Progenitor cell of endocrine pancreas (in vitro differentiated cells): ENCODE data around the gene KCNMB3. TPM values are rescaled to one million over a fixed set of nuclear protein-coding genes. Genes with fewer than 3 reads are reported as not detected.

Experiments used
- DNase-seq: peaks from one replicate; pipeline ENCODE4 v3.0.0; 2021; ENCODE audit warnings: low spot score; ENCODE audit not compliant: unreplicated experiment
- H3K27ac Mint-ChIP-seq: 2 replicates; pipeline ENCODE4 v1.8.0; 2021; ENCODE audit warnings: mild to moderate bottlenecking, moderate library complexity, mixed read lengths
- H3K27me3 Mint-ChIP-seq: 2 replicates; pipeline ENCODE4 v1.8.0; 2021; ENCODE audit warnings: mixed read lengths
- H3K36me3 Mint-ChIP-seq: 2 replicates; pipeline ENCODE4 v1.8.0; 2022; ENCODE audit warnings: mixed read lengths; ENCODE audit not compliant: insufficient read depth
- H3K4me1 Mint-ChIP-seq: 2 replicates; pipeline ENCODE4 v1.8.0; 2021; ENCODE audit warnings: low read depth, mixed read lengths
- H3K4me3 Mint-ChIP-seq: 2 replicates; pipeline ENCODE4 v1.8.0; 2021; ENCODE audit warnings: low read depth, mild to moderate bottlenecking, moderate library complexity, mixed read lengths
- H3K9me3 Mint-ChIP-seq: 2 replicates; pipeline ENCODE4 v1.8.0; 2021; ENCODE audit warnings: low read depth, mixed read lengths
- CTCF ChIP-seq: fragments of 200-600 bp; sonication (generic); IDR thresholded peaks from one replicate; pipeline ENCODE4 v1.5.0; 2021; ENCODE audit warnings: antibody characterized with exemption, mild to moderate bottlenecking; ENCODE audit not compliant: unreplicated experiment
- long read RNA-seq: library from polyadenylated mRNA; unstranded; transcript quantifications from one replicate; pipeline ENCODE4 v2.0.0, GENCODE V29; 2020
- total RNA-seq: library from RNA; stranded (reverse); gene quantifications from 2 replicates; pipeline ENCODE4 v1.2.1, GENCODE V29; 2021

The KCNMB3 gene
- total RNA-seq = 3.4 and 4.4 TPM in 2 replicates
- long read RNA-seq, full-length matches to known transcripts = 4 of 6 reads
- long read RNA-seq, partial matches to known transcripts = 2 of 6 reads
- long read RNA-seq, other reads (novel, unspliced or antisense) = 0 of 6 reads

DNA sequence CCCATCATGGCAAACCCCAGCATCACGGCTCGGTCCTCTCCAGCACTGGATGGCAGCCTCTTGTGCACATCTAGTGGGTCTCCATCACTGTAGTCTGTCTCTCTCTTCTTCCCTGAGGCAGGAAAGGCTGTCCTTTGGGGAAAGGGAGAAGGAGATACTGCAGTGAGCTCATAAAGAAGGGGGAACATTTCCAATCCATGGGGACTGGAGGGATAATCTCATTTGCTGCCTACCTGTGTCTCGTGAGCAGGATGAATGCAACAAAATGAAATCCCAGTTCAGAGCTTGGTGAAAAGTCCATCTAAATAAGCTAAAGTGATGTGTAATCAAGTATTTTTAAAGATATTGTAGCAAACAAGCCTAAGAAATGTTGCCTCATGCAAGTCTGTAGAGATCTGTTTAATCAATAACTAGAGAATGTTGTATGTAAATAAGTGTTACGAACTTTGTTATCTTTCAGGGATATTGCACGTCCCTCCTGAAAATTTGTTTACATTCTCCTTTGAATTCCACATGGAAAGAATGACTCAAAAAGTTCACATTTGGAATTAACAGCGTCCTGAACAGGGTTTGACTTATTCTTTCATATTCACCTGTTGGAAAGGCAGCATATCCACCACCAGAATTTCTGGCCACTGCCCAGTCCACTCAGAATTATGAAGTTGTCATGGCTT, at the start of gene KCNMB3:
TSS of gene KCNMB3 (minus strand) at position 312 of the 674 bp plus-strand sequence. CDS start at position 188, 124 bp downstream.
- Mint-ChIP-seq H3K27ac (peak within 1 kb of the TSS; percentile 27), H3K4me1 (peaks cover 15% of the 10 kb centered on the region)

DNA sequence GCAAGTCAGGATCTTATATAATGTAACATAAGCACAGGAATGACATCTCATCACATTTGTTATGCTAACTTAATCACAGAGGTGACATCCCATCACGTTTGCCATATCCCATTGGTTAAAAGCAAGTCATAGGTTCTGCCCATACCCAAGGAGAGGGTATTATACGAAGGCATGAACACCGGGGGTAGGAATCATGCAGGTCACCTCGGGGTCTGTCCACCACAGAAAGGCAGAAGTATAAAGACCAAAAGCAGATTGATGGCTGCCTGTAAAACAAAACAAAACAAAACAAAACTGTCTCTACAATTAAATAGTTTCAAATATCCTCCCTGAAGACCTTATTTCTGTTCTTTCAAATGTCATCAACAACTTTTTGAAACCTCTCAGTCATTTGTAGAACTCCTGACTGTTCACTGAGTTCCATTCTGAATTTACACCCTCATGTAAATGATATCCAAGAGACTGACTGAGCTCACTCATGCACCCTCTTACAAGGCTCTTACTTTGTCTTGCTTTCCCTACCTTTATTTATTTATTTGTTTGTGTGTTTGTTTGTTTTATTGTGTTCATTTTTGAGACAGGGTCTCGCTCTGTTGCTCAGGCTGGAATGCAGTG, 49.2 kb upstream of the KCNMB3 start:
- H3K4me1 Mint-ChIP-seq = peaks cover 6% of the 10 kb centered on the region
- H3K36me3 Mint-ChIP-seq = no peaks in the 10 kb centered on the region
- no peak overlapping the region for H3K4me3 Mint-ChIP-seq
- DNase-seq = no peak
- TF ChIP-seq CTCF = no peak
- H3K27ac Mint-ChIP-seq = no peak overlapping the region
- peaks cover 13% of the 10 kb centered on the region for H3K9me3 Mint-ChIP-seq
- H3K27me3 Mint-ChIP-seq = no peaks in the 10 kb centered on the region

More for the DNA sequence above, at the start of gene KCNMB3:
- no peak for TF ChIP-seq CTCF
- H3K4me3 Mint-ChIP-seq = no peak within 1 kb of the TSS
- no peaks in the 10 kb centered on the region for H3K9me3 Mint-ChIP-seq
- no peaks in the 10 kb centered on the region for H3K27me3 Mint-ChIP-seq
- DNase-seq = no peak
- H3K36me3 Mint-ChIP-seq = peaks cover 19% of the 10 kb centered on the region

DNA sequence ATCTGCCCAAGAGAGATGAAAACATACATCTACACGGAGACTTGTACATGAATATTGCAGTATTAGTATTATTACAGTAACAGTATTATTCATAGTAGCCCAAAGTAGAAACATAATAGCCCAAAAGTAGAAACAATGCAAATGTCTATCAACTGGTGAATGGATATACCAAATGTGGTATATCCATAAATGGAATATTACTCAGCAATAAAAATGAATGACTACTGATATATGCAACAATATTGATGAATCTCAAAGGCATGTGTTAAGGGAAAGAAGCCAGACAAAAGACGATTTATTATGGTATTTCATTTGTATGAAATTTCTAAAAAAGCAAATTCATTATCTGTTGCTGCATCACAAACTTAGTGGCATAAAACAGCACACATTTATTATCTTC, 48.4 kb upstream of the KCNMB3 start:
- DNase-seq = no peak
- TF ChIP-seq CTCF = no peak
- H3K27ac Mint-ChIP-seq = no peak overlapping the region
- no peaks in the 10 kb centered on the region for H3K27me3 Mint-ChIP-seq
- no peaks in the 10 kb centered on the region for H3K36me3 Mint-ChIP-seq
- peaks cover 13% of the 10 kb centered on the region for H3K9me3 Mint-ChIP-seq
- H3K4me3 Mint-ChIP-seq = no peak overlapping the region
- H3K4me1 Mint-ChIP-seq = peaks cover 6% of the 10 kb centered on the region

- H3K9me3 Mint-ChIP-seq = peaks cover 13% of the 10 kb centered on the region
- H3K36me3 Mint-ChIP-seq = no peaks in the 10 kb centered on the region
- H3K4me3 Mint-ChIP-seq = no peak overlapping the region
- H3K27me3 Mint-ChIP-seq = no peaks in the 10 kb centered on the region
- no peak for TF ChIP-seq CTCF
- no peak for DNase-seq
- H3K27ac Mint-ChIP-seq = peak overlapping the region; percentile 86
- peaks cover 6% of the 10 kb centered on the region for H3K4me1 Mint-ChIP-seq
Observed at GRCh38 chr3:179297971-179298725, 47.2 kb upstream of the KCNMB3 start.

- H3K4me3 Mint-ChIP-seq = no peak overlapping the region
- H3K27me3 Mint-ChIP-seq = no peaks in the 10 kb centered on the region
- peaks cover 6% of the 10 kb centered on the region for H3K4me1 Mint-ChIP-seq
- no peak for DNase-seq
- peaks cover 3% of the 10 kb centered on the region for H3K36me3 Mint-ChIP-seq
- peak overlapping the region; percentile 31 for H3K27ac Mint-ChIP-seq
- TF ChIP-seq CTCF = no peak
- H3K9me3 Mint-ChIP-seq = peaks cover 6% of the 10 kb centered on the region
Observed at GRCh38 chr3:179292450-179292849, 41.5 kb upstream of the KCNMB3 start.
